ENCODE data around the gene TXNRD2.

GRCh38 chr22:19921544-19922081 is 20.0 kb downstream of the TXNRD2 start:
- TF ChIP-seq EZH2phosphoT487 (IDR thresholded peaks at IDR 0.05; ENCODE audit: unreplicated experiment) = no peak
- TF ChIP-seq CTCF (conservative IDR thresholded peaks at IDR 0.05; ENCODE audit: low read depth in 2 of 2) = no peak
- TF ChIP-seq EZH2 (IDR thresholded peaks at IDR 0.05; ENCODE audit: low read depth, unreplicated experiment) = no peak
- TF ChIP-seq, protein P1, sequence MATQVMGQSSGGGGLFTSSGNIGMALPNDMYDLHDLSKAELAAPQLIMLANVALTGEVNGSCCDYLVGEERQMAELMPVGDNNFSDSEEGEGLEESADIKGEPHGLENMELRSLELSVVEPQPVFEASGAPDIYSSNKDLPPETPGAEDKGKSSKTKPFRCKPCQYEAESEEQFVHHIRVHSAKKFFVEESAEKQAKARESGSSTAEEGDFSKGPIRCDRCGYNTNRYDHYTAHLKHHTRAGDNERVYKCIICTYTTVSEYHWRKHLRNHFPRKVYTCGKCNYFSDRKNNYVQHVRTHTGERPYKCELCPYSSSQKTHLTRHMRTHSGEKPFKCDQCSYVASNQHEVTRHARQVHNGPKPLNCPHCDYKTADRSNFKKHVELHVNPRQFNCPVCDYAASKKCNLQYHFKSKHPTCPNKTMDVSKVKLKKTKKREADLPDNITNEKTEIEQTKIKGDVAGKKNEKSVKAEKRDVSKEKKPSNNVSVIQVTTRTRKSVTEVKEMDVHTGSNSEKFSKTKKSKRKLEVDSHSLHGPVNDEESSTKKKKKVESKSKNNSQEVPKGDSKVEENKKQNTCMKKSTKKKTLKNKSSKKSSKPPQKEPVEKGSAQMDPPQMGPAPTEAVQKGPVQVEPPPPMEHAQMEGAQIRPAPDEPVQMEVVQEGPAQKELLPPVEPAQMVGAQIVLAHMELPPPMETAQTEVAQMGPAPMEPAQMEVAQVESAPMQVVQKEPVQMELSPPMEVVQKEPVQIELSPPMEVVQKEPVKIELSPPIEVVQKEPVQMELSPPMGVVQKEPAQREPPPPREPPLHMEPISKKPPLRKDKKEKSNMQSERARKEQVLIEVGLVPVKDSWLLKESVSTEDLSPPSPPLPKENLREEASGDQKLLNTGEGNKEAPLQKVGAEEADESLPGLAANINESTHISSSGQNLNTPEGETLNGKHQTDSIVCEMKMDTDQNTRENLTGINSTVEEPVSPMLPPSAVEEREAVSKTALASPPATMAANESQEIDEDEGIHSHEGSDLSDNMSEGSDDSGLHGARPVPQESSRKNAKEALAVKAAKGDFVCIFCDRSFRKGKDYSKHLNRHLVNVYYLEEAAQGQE (IDR thresholded peaks at IDR 0.05; ENCODE audit: unreplicated experiment) = no peak
- TF ChIP-seq POLR2AphosphoS5 (IDR thresholded peaks at IDR 0.05; ENCODE audit: low read depth) = no peak
- TF ChIP-seq STAT1 (IDR thresholded peaks at IDR 0.05; ENCODE audit: unreplicated experiment) = no peak
- TF ChIP-seq JUNB (IDR thresholded peaks at IDR 0.05; ENCODE audit: unreplicated experiment) = no peak
- no peak for TF ChIP-seq CREB1 (CRISPR knock-in tag; IDR thresholded peaks at IDR 0.05; ENCODE audit: low read depth)
- TF ChIP-seq, protein P2, sequence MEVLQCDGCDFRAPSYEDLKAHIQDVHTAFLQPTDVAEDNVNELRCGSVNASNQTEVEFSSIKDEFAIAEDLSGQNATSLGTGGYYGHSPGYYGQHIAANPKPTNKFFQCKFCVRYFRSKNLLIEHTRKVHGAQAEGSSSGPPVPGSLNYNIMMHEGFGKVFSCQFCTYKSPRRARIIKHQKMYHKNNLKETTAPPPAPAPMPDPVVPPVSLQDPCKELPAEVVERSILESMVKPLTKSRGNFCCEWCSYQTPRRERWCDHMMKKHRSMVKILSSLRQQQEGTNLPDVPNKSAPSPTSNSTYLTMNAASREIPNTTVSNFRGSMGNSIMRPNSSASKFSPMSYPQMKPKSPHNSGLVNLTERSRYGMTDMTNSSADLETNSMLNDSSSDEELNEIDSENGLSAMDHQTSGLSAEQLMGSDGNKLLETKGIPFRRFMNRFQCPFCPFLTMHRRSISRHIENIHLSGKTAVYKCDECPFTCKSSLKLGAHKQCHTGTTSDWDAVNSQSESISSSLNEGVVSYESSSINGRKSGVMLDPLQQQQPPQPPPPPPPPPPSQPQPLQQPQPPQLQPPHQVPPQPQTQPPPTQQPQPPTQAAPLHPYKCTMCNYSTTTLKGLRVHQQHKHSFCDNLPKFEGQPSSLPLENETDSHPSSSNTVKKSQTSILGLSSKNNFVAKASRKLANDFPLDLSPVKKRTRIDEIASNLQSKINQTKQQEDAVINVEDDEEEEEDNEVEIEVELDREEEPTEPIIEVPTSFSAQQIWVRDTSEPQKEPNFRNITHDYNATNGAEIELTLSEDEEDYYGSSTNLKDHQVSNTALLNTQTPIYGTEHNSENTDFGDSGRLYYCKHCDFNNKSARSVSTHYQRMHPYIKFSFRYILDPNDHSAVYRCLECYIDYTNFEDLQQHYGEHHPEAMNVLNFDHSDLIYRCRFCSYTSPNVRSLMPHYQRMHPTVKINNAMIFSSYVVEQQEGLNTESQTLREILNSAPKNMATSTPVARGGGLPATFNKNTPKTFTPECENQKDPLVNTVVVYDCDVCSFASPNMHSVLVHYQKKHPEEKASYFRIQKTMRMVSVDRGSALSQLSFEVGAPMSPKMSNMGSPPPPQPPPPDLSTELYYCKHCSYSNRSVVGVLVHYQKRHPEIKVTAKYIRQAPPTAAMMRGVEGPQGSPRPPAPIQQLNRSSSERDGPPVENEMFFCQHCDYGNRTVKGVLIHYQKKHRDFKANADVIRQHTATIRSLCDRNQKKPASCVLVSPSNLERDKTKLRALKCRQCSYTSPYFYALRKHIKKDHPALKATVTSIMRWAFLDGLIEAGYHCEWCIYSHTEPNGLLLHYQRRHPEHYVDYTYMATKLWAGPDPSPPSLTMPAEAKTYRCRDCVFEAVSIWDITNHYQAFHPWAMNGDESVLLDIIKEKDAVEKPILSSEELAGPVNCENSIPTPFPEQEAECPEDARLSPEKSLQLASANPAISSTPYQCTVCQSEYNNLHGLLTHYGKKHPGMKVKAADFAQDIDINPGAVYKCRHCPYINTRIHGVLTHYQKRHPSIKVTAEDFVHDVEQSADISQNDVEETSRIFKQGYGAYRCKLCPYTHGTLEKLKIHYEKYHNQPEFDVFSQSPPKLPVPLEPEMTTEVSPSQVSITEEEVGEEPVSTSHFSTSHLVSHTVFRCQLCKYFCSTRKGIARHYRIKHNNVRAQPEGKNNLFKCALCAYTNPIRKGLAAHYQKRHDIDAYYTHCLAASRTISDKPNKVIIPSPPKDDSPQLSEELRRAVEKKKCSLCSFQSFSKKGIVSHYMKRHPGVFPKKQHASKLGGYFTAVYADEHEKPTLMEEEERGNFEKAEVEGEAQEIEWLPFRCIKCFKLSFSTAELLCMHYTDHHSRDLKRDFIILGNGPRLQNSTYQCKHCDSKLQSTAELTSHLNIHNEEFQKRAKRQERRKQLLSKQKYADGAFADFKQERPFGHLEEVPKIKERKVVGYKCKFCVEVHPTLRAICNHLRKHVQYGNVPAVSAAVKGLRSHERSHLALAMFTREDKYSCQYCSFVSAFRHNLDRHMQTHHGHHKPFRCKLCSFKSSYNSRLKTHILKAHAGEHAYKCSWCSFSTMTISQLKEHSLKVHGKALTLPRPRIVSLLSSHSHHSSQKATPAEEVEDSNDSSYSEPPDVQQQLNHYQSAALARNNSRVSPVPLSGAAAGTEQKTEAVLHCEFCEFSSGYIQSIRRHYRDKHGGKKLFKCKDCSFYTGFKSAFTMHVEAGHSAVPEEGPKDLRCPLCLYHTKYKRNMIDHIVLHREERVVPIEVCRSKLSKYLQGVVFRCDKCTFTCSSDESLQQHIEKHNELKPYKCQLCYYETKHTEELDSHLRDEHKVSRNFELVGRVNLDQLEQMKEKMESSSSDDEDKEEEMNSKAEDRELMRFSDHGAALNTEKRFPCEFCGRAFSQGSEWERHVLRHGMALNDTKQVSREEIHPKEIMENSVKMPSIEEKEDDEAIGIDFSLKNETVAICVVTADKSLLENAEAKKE (CRISPR knock-in tag; IDR thresholded peaks at IDR 0.05) = no peak
